ENCODE measurements around the gene MAK. TPM values are rescaled to one million over a fixed set of nuclear protein-coding genes. Genes with fewer than 3 reads are reported as not detected.

MAK gene
- total and polyA plus RNA-seq, 2 experiments from 2014 or later, result 0.35 to 1.6 TPM

DNA sequence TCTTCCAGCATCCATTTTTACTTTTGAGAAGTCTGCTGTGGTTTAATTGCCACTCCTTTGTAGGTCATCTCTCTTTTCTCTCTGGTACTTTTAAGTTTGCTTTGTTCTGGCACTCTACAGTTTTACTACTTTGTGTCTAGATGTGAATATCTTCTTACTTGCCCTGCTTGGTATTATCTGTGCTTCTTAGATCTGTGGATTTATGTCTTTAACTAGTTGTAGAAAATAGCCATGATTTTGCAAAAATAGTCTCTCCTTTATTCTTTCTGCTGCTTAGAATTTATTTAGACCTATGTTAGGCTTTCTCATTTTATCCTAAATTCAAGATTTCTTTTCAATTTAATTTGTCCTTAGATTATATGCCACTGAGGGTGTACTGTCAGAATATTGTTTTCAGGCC, 5.2 kb upstream of the MAK start (continued):
- TF ChIP-seq, protein P1, sequence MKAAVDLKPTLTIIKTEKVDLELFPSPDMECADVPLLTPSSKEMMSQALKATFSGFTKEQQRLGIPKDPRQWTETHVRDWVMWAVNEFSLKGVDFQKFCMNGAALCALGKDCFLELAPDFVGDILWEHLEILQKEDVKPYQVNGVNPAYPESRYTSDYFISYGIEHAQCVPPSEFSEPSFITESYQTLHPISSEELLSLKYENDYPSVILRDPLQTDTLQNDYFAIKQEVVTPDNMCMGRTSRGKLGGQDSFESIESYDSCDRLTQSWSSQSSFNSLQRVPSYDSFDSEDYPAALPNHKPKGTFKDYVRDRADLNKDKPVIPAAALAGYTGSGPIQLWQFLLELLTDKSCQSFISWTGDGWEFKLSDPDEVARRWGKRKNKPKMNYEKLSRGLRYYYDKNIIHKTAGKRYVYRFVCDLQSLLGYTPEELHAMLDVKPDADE (IDR thresholded peaks at IDR 0.05), result no peak
- TF ChIP-seq EZH2 (IDR thresholded peaks at IDR 0.05; ENCODE audit: low read depth, unreplicated experiment) (no peak), CTCF (conservative IDR thresholded peaks at IDR 0.05; ENCODE audit: low read depth in 2 of 2) (no peak)
- TF ChIP-seq, protein P2, sequence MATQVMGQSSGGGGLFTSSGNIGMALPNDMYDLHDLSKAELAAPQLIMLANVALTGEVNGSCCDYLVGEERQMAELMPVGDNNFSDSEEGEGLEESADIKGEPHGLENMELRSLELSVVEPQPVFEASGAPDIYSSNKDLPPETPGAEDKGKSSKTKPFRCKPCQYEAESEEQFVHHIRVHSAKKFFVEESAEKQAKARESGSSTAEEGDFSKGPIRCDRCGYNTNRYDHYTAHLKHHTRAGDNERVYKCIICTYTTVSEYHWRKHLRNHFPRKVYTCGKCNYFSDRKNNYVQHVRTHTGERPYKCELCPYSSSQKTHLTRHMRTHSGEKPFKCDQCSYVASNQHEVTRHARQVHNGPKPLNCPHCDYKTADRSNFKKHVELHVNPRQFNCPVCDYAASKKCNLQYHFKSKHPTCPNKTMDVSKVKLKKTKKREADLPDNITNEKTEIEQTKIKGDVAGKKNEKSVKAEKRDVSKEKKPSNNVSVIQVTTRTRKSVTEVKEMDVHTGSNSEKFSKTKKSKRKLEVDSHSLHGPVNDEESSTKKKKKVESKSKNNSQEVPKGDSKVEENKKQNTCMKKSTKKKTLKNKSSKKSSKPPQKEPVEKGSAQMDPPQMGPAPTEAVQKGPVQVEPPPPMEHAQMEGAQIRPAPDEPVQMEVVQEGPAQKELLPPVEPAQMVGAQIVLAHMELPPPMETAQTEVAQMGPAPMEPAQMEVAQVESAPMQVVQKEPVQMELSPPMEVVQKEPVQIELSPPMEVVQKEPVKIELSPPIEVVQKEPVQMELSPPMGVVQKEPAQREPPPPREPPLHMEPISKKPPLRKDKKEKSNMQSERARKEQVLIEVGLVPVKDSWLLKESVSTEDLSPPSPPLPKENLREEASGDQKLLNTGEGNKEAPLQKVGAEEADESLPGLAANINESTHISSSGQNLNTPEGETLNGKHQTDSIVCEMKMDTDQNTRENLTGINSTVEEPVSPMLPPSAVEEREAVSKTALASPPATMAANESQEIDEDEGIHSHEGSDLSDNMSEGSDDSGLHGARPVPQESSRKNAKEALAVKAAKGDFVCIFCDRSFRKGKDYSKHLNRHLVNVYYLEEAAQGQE (IDR thresholded peaks at IDR 0.05; ENCODE audit: unreplicated experiment), result no peak

DNA sequence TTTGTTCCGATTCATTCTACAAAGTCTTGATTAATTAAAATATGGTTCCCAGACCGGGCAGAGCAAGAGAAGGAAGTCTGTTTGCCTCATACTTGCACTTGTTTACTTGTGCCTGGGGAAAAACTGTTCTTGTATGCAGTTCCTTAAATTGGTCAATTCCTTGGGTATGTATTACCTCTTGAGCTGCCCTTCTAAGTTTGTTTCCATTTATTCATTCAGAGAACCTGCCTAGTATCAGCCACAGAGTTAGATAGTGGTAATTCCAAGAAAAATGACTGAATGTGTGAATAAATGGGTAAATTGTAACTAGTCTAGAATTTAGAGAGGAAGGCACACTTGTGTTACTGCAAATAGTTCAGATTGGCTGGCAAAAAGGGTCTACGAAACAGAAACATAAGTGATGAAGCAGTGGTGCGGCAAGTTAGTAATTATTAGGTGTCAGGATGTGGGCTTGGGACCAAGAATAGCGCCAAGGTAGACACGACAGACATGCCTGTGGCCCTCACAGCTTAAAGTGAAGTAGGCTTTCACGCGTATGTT, 525 bp upstream of the MAK start:
- no peak for DNase-seq (ENCODE audit: low spot score)
- no peaks in the 10 kb centered on the region for H3K9me2 ChIP-seq (ENCODE audit: insufficient read depth)
- peak overlapping the region; percentile 88 for H3K4me3 ChIP-seq
- H3F3A ChIP-seq (replicated peaks; ENCODE audit: low read depth), result no peaks in the 10 kb centered on the region
- Mint-ChIP-seq H3K27ac (peak overlapping the region; percentile 45; the same call in 1 of the 2 replicates), H3K36me3 (ENCODE audit: low read depth) (peaks cover 4% of the 10 kb centered on the region; the same call in 1 of the 3 replicates), H3K4me3 (peak overlapping the region; percentile 83), H3K9me3 (peaks cover 15% of the 10 kb centered on the region; the same call in 2 of the 3 replicates), H3K4me1 (peaks cover 10% of the 10 kb centered on the region), H3K27me3 (ENCODE audit: insufficient read depth, low read depth, poor library complexity) (peaks cover 9% of the 10 kb centered on the region)
- peak overlapping the region; percentile 71; the same call in 1 of the 2 replicates for H3K27ac ChIP-seq (ENCODE audit: low read depth)
- H2AFZ ChIP-seq, result peak overlapping the region; percentile 95
- no peaks in the 10 kb centered on the region for H3K79me2 ChIP-seq (replicated peaks; ENCODE audit: insufficient read depth)
- peak overlapping the region; percentile 78 for H3K4me2 ChIP-seq
- peaks cover 12% of the 10 kb centered on the region for H3K4me1 ChIP-seq (ENCODE audit: insufficient read depth)
- peaks cover 19% of the 10 kb centered on the region for H3K27me3 ChIP-seq (ENCODE audit: insufficient read depth)
- H3K36me3 ChIP-seq (ENCODE audit: insufficient read depth), result no peaks in the 10 kb centered on the region
- no peak for ATAC-seq
- H4K20me1 ChIP-seq (replicated peaks; ENCODE audit: insufficient read depth), result 0 out of 2 replicates have a peak, but pooled peaks cover 3% of the 10 kb centered on the region
- TF ChIP-seq, protein P1 (IDR thresholded peaks at IDR 0.05), result no peak
- TF ChIP-seq JUNB (IDR thresholded peaks at IDR 0.05; ENCODE audit: unreplicated experiment) (no peak), ZNF331 (CRISPR knock-in tag; IDR thresholded peaks at IDR 0.05; ENCODE audit: low read depth) (no peak), NANOG (IDR thresholded peaks at IDR 0.05; ENCODE audit: borderline replicate concordance) (no peak), POLR2AphosphoS5 (IDR thresholded peaks at IDR 0.05; ENCODE audit: low read depth) (no peak), CTCF (conservative IDR thresholded peaks at IDR 0.05; ENCODE audit: low read depth in 2 of 2) (no peak)
- TF ChIP-seq, protein P2 (IDR thresholded peaks at IDR 0.05; ENCODE audit: unreplicated experiment), result no peak
